IgD-negative memory B cell (primary cell): ENCODE data around the gene LRRC39. TPM values are rescaled to one million over a fixed set of nuclear protein-coding genes. Genes with fewer than 3 reads are reported as not detected.
A peak's percentile ranks its signal among the peaks of the same experiment; 100 is the strongest.
"Not testable (repeated sequence)": the region's sequence is repeated elsewhere in the genome, so short reads cannot be mapped to it uniquely, and the experiment has no call there.

Source experiments
- H3K27ac Mint-ChIP-seq, 3 donors: one replicate each; pipeline ENCODE4 v1.8.0; 2020 to 2022; ENCODE audit warnings: mild to moderate bottlenecking in 3 of 3, mixed read lengths in 3 of 3, moderate library complexity in 1 of 3
- H3K27me3 Mint-ChIP-seq: one replicate; pipeline ENCODE4 v1.8.0; 2021; ENCODE audit warnings: mixed read lengths
- H3K36me3 Mint-ChIP-seq: one replicate; pipeline ENCODE4 v1.8.0; 2020; ENCODE audit warnings: mild to moderate bottlenecking, mixed read lengths
- H3K4me1 Mint-ChIP-seq, 3 donors: one replicate each; pipeline ENCODE4 v1.8.0; 2020 to 2022; ENCODE audit warnings: mixed read lengths in 3 of 3, mild to moderate bottlenecking in 1 of 3
- H3K4me3 Mint-ChIP-seq, 4 donors: one replicate each; pipeline ENCODE4 v1.8.0; 2020 to 2022; ENCODE audit warnings: mild to moderate bottlenecking in 4 of 4, mixed read lengths in 4 of 4, moderate library complexity in 3 of 4
- H3K9me3 Mint-ChIP-seq, 3 donors: one replicate each; pipeline ENCODE4 v1.8.0; 2020 to 2021; ENCODE audit warnings: mixed read lengths in 3 of 3, mild to moderate bottlenecking in 1 of 3
- polyA plus RNA-seq: library from polyadenylated mRNA; unstranded; fragments of 300-500 nt; fragmentation: Illumina TruSeq; gene quantifications from one replicate; pipeline ENCODE4 v1.2.3, GENCODE V29; 2021

The LRRC39 gene
- not detected for polyA plus RNA-seq

- no peaks in the 10 kb centered on the region for H3K4me1 Mint-ChIP-seq
- H3K27me3 Mint-ChIP-seq, result no peaks in the 10 kb centered on the region
- no peak within 1 kb of the TSS for H3K27ac Mint-ChIP-seq
- H3K4me3 Mint-ChIP-seq, result no peak within 1 kb of the TSS
- H3K36me3 Mint-ChIP-seq, result peaks cover 3% of the 10 kb centered on the region
- no peaks in the 10 kb centered on the region for H3K9me3 Mint-ChIP-seq
Observed at GRCh38 chr1:100178091-100178490, at the start of gene LRRC39. Gene LRRC39 (minus strand): TSS chr1:100178256. CDS start chr1:100168516, 9,740 bp downstream.

- Mint-ChIP-seq H3K27me3 (no peaks in the 10 kb centered on the region), H3K9me3 (no peaks in the 10 kb centered on the region), H3K4me3 (no peak overlapping the region), H3K4me1 (no peaks in the 10 kb centered on the region), H3K36me3 (peaks cover 10% of the 10 kb centered on the region), H3K27ac (no peak overlapping the region)
Observed at GRCh38 chr1:100222428-100222827, 44.4 kb upstream of the LRRC39 start.

- H3K4me3 Mint-ChIP-seq, result no peak overlapping the region
Observed at GRCh38 chr1:100219883-100220282, 41.8 kb upstream of the LRRC39 start.

GRCh38 chr1:100219457-100219856, 41.4 kb upstream of the LRRC39 start:
- Mint-ChIP-seq H3K36me3 (peaks cover 10% of the 10 kb centered on the region), H3K27ac (peak overlapping the region in 2 of 3 donors; percentile 67 to 73), H3K9me3 (no peaks in the 10 kb centered on the region), H3K4me1 (no peaks in the 10 kb centered on the region), H3K4me3 (peak overlapping the region in 1 of 4 donors; percentile 43), H3K27me3 (no peaks in the 10 kb centered on the region)

More at GRCh38 chr1:100219883-100220282, 41.8 kb upstream of the LRRC39 start:
- peak overlapping the region in 1 of 3 donors; percentile 67 for H3K27ac Mint-ChIP-seq
- no peaks in the 10 kb centered on the region for H3K4me1 Mint-ChIP-seq
- no peaks in the 10 kb centered on the region for H3K9me3 Mint-ChIP-seq
- H3K27me3 Mint-ChIP-seq, result no peaks in the 10 kb centered on the region
- H3K36me3 Mint-ChIP-seq, result peaks cover 10% of the 10 kb centered on the region

GRCh38 chr1:100217834-100218233, 39.8 kb upstream of the LRRC39 start:
- Mint-ChIP-seq H3K36me3 (peaks cover 7% of the 10 kb centered on the region), H3K27me3 (no peaks in the 10 kb centered on the region), H3K9me3 (no peaks in the 10 kb centered on the region), H3K4me1 (no peaks in the 10 kb centered on the region), H3K27ac (no peak overlapping the region), H3K4me3 (no peak overlapping the region)

- Mint-ChIP-seq H3K9me3 (no peaks in the 10 kb centered on the region), H3K27ac (no peak overlapping the region), H3K4me3 (no peak overlapping the region), H3K4me1 (no peaks in the 10 kb centered on the region), H3K27me3 (no peaks in the 10 kb centered on the region), H3K36me3 (peaks cover 6% of the 10 kb centered on the region)
Observed at GRCh38 chr1:100215101-100215500, 37.0 kb upstream of the LRRC39 start.

GRCh38 chr1:100213141-100213540, 35.1 kb upstream of the LRRC39 start:
- H3K4me3 Mint-ChIP-seq, result no peak overlapping the region
- no peaks in the 10 kb centered on the region for H3K9me3 Mint-ChIP-seq
- H3K4me1 Mint-ChIP-seq, result no peaks in the 10 kb centered on the region
- H3K36me3 Mint-ChIP-seq, result peaks cover 5% of the 10 kb centered on the region
- H3K27me3 Mint-ChIP-seq, result no peaks in the 10 kb centered on the region
- no peak overlapping the region for H3K27ac Mint-ChIP-seq

GRCh38 chr1:100206301-100206700, 28.2 kb upstream of the LRRC39 start:
- Mint-ChIP-seq H3K27me3 (no peaks in the 10 kb centered on the region), H3K4me3 (no peak overlapping the region), H3K36me3 (peaks cover 21% of the 10 kb centered on the region), H3K27ac (no peak overlapping the region), H3K4me1 (peaks cover 0 to 4% (median 0%) of the 10 kb centered on the region in 3 donors), H3K9me3 (peaks cover 0 to 6% (median 3%) of the 10 kb centered on the region in 3 donors)

- not testable (repeated sequence) for H3K9me3 Mint-ChIP-seq, H3K27ac Mint-ChIP-seq, H3K27me3 Mint-ChIP-seq, H3K4me1 Mint-ChIP-seq, H3K4me3 Mint-ChIP-seq
- H3K36me3 Mint-ChIP-seq, result peaks cover 25% of the 10 kb centered on the region
Observed at GRCh38 chr1:100205593-100205992, 27.5 kb upstream of the LRRC39 start.

GRCh38 chr1:100205103-100205502, 27.0 kb upstream of the LRRC39 start:
- H3K4me3 Mint-ChIP-seq, H3K9me3 Mint-ChIP-seq, H3K4me1 Mint-ChIP-seq, H3K27ac Mint-ChIP-seq, H3K27me3 Mint-ChIP-seq: not testable (repeated sequence)
- peaks cover 25% of the 10 kb centered on the region for H3K36me3 Mint-ChIP-seq

GRCh38 chr1:100202703-100203102, 24.6 kb upstream of the LRRC39 start:
- H3K4me3 Mint-ChIP-seq, H3K27me3 Mint-ChIP-seq, H3K4me1 Mint-ChIP-seq, H3K9me3 Mint-ChIP-seq: not testable (repeated sequence)
- H3K27ac Mint-ChIP-seq, result peak overlapping the region in 1 of 3 donors; percentile 27
- H3K36me3 Mint-ChIP-seq, result peaks cover 29% of the 10 kb centered on the region

- H3K9me3 Mint-ChIP-seq, H3K27ac Mint-ChIP-seq, H3K4me1 Mint-ChIP-seq, H3K4me3 Mint-ChIP-seq, H3K27me3 Mint-ChIP-seq: not testable (repeated sequence)
- peaks cover 24% of the 10 kb centered on the region for H3K36me3 Mint-ChIP-seq
Observed at GRCh38 chr1:100200060-100200459, 22.0 kb upstream of the LRRC39 start.

- Mint-ChIP-seq H3K9me3 (no peaks in the 10 kb centered on the region), H3K4me1 (peaks cover 0 to 4% (median 0%) of the 10 kb centered on the region in 3 donors), H3K27ac (peak overlapping the region in 1 of 3 donors; percentile 35), H3K27me3 (no peaks in the 10 kb centered on the region), H3K36me3 (peaks cover 19% of the 10 kb centered on the region), H3K4me3 (no peak overlapping the region)
Observed at GRCh38 chr1:100198596-100198995, 20.5 kb upstream of the LRRC39 start.

- Mint-ChIP-seq H3K36me3 (peaks cover 6% of the 10 kb centered on the region), H3K9me3 (no peaks in the 10 kb centered on the region), H3K4me3 (no peak overlapping the region), H3K27me3 (no peaks in the 10 kb centered on the region), H3K4me1 (peaks cover 8 to 11% (median 9%) of the 10 kb centered on the region in 3 donors), H3K27ac (no peak overlapping the region)
Observed at GRCh38 chr1:100188617-100189016, 10.6 kb upstream of the LRRC39 start.

GRCh38 chr1:100187912-100188311, 9.9 kb upstream of the LRRC39 start:
- peaks cover 8 to 11% (median 9%) of the 10 kb centered on the region in 3 donors for H3K4me1 Mint-ChIP-seq
- H3K27me3 Mint-ChIP-seq, result no peaks in the 10 kb centered on the region
- H3K36me3 Mint-ChIP-seq, result peaks cover 6% of the 10 kb centered on the region
- H3K4me3 Mint-ChIP-seq, result no peak overlapping the region
- no peak overlapping the region for H3K27ac Mint-ChIP-seq
- no peaks in the 10 kb centered on the region for H3K9me3 Mint-ChIP-seq

GRCh38 chr1:100184536-100184935, 6.5 kb upstream of the LRRC39 start:
- peak overlapping the region in 1 of 4 donors; percentile 63 for H3K4me3 Mint-ChIP-seq
- no peaks in the 10 kb centered on the region for H3K27me3 Mint-ChIP-seq
- peak overlapping the region; percentile 0 to 83 (median 47) for H3K27ac Mint-ChIP-seq
- no peaks in the 10 kb centered on the region for H3K36me3 Mint-ChIP-seq
- H3K4me1 Mint-ChIP-seq, result peaks cover 6 to 11% (median 8%) of the 10 kb centered on the region in 3 donors
- H3K9me3 Mint-ChIP-seq, result no peaks in the 10 kb centered on the region

GRCh38 chr1:100183370-100183769, 5.3 kb upstream of the LRRC39 start:
- Mint-ChIP-seq H3K4me3 (no peak overlapping the region), H3K27me3 (no peaks in the 10 kb centered on the region), H3K27ac (peak overlapping the region in 1 of 3 donors; percentile 47), H3K4me1 (peaks cover 6 to 11% (median 8%) of the 10 kb centered on the region in 3 donors), H3K36me3 (no peaks in the 10 kb centered on the region), H3K9me3 (no peaks in the 10 kb centered on the region)
